Vagina (tissue), 2 donors: Measurements from ENCODE around the gene AGR2.

Experiments
- CTCF ChIP-seq, 3 experiments: fragments of 450-650 bp in 2 of 3; fragments of 200-600 bp in 1 of 3; sonication (generic) in 1 of 3; IDR thresholded peaks; one replicate each; pipeline ENCODE4 v1.5.1; 2017 to 2019; ENCODE audit warnings: antibody characterized with exemption in 3 of 3, mild to moderate bottlenecking in 2 of 3, moderate library complexity in 2 of 3
- POLR2AphosphoS5 ChIP-seq, 2 donors: sonication (generic); formaldehyde crosslinking; IDR thresholded peaks; one replicate each; pipeline ENCODE4 v1.9.0; 2017; ENCODE audit warnings: antibody characterized with exemption in 2 of 2, mild to moderate bottlenecking in 2 of 2, low read depth in 1 of 2; ENCODE audit not compliant: insufficient read depth in 1 of 2

DNA sequence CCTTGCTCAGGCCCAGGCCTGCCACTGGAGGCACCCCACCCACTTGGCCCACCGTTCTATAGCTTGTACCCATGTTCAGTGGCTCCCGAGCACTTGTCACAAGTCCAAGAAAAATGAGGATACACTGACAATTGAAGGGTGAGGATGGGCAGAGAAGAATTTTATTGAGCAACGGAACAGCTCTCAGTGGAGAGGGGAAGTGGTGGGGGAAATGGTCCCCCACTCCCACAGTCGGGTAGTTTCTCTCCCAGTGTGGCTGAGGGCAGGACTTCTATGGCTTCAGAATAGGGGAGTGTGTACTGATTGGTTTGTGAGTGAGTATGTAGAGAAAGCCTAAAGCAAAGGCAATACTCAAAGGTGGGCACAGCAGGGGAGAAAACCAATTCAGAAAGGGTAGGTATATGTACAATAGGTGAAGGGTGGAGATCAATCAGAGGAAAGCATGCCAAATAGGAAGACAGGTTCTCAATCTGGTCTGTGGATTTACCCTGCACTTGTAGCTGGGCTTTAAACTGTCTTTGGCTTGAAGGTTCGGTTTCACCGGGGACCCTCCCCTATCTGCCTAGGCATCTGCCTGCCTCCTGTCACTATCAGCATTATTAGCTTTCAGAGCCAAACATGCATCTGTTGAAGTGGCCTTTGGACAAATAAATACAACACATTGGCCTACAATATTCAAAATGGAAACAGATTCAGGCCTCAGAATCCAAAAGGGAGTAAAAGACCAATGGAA is 60.1 kb downstream of the AGR2 start:
- no peak for TF ChIP-seq CTCF (IDR thresholded peaks at IDR 0.05)
- TF ChIP-seq POLR2AphosphoS5 (IDR thresholded peaks at IDR 0.05; ENCODE audit: insufficient read depth in 1 of 2, low read depth in 1 of 2), result no peak
